ENCODE results near the gene RASAL2. TPM values are rescaled to one million over a fixed set of nuclear protein-coding genes. Genes with fewer than 3 reads are reported as not detected.

The RASAL2 gene
- polyA plus RNA-seq (ENCODE audit: insufficient read length in 10 of 10): 10 to 100 TPM; 11.1 to 17.1 (median 13.1) TPM
- long read RNA-seq, donor 1, partial matches to known transcripts: 0 of 2 reads
- long read RNA-seq, donor 1, other reads (novel, unspliced or antisense): 0 of 2 reads
- long read RNA-seq, donor 2, partial matches to known transcripts: 0 of 2 reads
- long read RNA-seq, donor 2, other reads (novel, unspliced or antisense): 0 of 2 reads
- long read RNA-seq, donor 3: 0 reads
- long read RNA-seq, donor 4, partial matches to known transcripts: 0 of 1 reads
- long read RNA-seq, donor 4, other reads (novel, unspliced or antisense): 0 of 1 reads
- long read RNA-seq, donor 5, partial matches to known transcripts: 0 of 4 reads
- long read RNA-seq, donor 5, other reads (novel, unspliced or antisense): 0 of 4 reads
- long read RNA-seq, donor 6, partial matches to known transcripts: 0 of 1 reads
- long read RNA-seq, donor 6, other reads (novel, unspliced or antisense): 0 of 1 reads
- long read RNA-seq, donor 7, partial matches to known transcripts: 0 of 2 reads
- long read RNA-seq, donor 7, other reads (novel, unspliced or antisense): 0 of 2 reads
- long read RNA-seq, donor 8, partial matches to known transcripts: 0 of 3 reads
- long read RNA-seq, donor 8, other reads (novel, unspliced or antisense): 0 of 3 reads
- long read RNA-seq, donor 9, partial matches to known transcripts: 0 of 1 reads
- long read RNA-seq, donor 9, other reads (novel, unspliced or antisense): 0 of 1 reads

DNA sequence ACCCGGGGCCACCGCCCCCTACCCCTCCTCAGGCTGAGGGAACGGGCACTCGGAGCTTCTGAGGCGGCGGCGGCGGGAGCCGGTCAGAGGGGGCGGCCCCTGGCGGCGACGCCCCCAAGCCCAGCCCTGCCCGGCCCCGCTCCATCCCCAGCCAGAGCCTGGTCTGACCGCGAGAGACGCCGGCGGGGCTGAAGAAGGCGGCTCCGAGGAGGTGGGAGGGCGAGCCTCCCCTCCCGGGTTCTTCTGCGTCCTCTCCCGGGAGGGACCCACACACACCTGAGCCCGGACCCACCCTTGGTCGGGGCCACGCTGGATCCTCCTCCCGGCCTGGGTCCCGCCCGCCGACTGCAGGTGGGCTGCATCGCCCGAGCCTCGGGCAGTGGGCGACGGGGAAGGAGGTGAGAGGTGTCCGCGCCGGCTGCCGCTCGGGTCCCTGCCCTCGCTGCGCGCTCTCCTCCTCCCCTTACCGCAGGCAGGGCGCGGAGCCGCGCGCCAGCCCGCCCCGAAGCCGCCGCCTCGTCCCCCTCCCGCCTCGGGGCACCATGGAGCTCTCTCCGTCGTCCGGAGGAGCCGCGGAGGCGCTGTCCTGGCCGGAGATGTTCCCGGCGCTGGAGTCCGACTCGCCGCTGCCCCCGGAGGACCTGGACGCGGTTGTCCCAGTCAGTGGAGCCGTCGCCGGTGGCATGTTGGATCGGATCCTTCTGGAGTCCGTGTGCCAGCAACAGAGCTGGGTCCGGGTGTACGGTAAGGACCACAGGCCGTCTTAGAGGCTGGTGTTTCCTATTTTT, at the start of gene RASAL2:
Gene RASAL2, plus strand, starts transcription at position 154 of the 788 bp plus-strand sequence. Its CDS starts 389 bp downstream, at position 543.
- DNase-seq: peak in 2 of 3 donors; percentile 60 to 87

DNA sequence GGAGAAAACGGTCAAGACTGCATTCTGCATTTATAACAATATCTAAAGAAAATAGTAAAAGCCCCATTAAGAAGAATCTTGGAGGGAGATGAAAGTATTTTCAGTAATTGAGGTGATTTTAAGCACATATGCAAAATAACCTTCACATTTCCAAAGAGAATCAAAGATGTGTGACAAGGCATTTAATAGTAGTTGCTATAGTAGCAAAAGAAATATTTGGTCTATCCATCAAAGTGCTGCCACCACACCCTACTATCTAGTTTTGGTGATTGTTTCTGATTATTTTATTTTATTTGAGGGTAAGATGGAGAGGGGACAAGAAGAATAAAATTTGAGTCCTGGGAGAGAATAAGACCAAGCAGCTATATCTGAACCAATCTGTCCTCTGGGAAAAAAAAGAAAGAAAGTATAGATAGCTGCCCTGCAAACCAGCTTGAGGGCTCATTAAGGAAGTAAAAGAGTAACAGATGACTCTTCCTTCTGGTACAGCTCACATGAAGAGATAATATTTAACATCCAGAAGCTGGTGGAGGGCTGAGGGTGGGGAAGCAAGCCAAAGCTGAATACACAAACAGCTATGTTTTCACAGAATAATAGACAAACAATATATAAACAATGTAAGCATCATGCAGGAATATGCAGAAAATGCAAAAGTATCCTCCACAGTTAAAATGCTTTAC, 47.2 kb upstream of the RASAL2 start:
- DNase-seq: no peak

- no peak for DNase-seq
Measured at GRCh38 chr1:178047403-178048093, 46.4 kb upstream of the RASAL2 start.

DNA sequence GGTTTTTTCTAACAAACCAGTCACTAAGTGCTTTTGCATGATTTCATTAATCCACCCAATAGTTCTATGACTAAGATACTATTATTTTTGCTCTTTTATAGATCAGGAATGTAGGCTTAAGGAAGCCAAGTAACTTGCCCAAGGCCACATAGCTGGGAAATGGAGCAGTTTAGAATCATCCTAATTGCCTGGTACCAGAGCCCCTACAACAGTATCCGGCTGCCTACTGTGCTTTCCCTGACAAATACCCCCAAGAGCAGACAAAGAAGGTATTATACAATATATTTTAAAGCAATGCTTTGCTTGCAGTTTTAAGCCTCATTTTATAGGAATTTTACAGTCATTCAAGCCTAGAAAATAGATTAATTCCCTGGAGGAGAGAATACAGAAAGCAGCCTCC, 45.5 kb upstream of the RASAL2 start:
- DNase-seq: no peak

GRCh38 chr1:178048883-178049282, 45.0 kb upstream of the RASAL2 start:
- no peak for DNase-seq

GRCh38 chr1:178050084-178050483, 43.8 kb upstream of the RASAL2 start:
- DNase-seq: no peak

- no peak for DNase-seq
Measured at GRCh38 chr1:178051071-178051470, 42.8 kb upstream of the RASAL2 start.

DNA sequence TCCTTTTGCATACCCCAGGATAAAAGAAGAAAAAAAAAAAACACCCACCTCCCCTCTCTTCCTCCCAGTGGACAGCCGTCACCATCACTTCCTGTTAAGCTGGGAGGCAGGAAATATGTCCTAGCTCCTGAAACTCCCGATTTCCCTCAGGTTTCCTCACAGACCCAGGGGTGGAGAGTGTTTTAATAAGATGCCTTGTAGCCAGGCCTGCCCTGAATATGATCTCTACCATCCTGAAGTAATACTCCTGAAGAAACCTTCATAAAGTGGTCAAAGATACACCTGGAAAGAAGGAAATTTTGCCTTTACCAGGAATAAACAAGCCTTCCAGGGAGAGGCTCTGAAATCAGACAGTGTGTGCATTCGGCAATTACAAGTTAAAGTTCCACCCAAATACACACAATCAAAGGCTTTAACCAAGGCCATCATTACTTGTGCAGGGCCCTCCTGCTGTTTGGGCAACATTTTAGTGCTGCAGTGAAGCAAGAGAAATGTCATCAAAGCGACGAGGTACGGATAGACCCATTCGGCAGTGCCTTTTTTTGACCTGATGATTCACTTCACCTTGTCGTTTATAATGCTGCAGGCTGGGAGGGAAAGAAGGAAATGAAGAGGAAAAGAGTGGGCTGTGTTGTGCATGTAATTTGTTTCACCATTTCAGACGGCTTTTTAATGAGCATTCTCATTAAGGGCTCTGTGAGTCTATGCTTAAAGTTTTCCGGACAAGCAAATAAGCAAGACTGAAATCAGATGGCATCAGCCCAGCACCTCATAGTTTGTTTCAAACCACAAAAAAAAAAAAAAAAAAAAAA, 41.0 kb upstream of the RASAL2 start:
- no peak for DNase-seq

- no peak for DNase-seq
Measured at GRCh38 chr1:178055093-178055492, 38.8 kb upstream of the RASAL2 start.

GRCh38 chr1:178055779-178056471, 38.0 kb upstream of the RASAL2 start:
- DNase-seq: no peak

DNA sequence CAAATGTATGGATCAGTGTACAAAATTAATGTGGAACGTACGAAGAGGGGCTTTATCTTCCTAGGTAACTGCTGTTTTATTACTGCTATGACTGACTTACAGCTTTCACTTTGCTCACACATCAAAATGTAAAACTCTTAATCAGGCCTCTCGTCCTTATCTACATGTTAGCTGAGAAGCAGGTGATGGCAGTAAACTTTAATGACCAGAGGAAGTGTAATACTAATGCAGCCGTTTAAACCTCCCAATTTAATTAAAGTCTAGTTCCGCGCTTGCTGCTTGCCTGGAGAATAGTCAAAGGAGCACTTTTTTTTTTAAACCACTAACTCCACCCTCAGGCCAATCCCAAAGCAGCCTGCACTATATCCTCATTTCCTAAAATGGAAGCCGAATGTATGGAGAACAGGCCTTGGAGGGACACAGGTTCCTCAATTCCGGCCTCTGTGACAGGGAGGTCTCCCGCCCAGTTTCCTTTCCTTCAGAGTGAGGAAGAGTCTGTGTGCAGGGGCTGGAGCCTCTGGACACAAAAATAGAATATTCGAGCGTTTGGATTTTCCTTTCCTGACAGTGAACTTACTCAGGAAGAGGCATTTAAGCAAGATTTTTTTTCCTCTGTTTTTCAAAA, 36.7 kb upstream of the RASAL2 start:
- no peak for DNase-seq

DNA sequence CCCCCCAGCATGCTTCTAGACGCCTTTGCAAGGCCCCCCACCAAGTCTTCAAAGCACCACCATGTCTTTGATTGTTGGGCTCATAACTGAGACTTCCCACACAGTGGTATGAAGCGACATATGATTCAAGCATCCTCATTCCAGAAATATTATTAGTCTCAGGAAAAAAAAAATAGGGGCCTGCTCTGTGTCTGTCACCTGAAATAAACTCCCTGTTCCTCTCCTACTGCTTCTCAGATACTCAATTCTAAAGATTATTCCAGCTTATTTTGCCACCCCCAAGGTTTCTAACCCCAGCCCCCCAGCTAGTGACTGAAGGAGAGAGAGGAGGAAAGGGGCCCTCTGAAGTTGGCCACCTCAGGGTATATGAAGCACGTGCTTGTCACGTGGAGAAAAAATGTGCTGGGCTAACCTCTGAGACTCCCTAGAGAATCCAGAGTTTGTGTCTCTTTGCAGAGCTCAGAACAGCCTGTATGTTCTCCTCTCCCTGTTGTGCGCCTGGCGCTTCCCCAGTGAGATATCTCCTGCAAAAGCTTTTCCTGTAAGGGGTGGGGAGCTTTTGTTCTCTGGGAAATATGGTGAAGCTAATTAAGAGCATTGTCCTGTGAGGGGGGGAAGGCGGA, 35.9 kb upstream of the RASAL2 start:
- peak; percentile 21 to 82 (median 54) for DNase-seq

DNA sequence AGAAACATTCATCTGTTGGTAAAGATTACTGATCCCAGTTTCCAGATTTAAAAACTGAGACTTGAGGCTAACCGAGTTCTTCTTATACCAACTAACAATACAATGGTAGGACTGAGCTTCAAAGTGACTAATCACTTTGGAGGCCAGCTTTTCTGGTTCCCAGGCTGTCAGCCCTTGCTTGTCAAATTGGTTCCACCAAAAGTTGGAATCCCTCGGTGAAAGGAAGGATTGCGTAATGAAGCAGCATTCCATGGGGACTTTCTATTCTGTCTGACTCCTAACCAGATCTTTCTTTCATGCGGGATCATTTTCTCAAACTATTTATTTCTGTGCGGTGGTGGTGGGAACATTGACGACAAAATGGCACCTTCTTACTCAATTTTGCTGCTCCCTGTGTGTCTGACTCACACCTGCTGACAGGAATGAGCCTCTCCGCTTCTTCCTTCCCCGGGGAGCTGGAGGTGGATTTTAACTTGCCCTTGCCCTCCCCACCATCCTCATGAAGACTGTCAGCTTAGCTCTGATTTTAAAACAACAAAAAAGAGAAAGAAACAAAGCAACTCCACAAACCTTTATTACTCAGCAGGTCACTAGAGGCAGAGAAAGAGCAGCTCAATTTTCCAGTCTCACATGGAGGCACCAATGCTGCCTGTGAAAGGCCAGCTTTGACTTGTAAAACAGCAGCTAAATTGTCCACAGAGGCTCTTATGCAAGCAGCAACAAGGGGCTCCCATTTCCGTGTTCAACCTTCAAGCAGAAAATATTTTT, 32.9 kb upstream of the RASAL2 start:
- DNase-seq: peak in 1 of 3 donors; percentile 85

GRCh38 chr1:178061620-178062019, 32.3 kb upstream of the RASAL2 start:
- no peak for DNase-seq

DNA sequence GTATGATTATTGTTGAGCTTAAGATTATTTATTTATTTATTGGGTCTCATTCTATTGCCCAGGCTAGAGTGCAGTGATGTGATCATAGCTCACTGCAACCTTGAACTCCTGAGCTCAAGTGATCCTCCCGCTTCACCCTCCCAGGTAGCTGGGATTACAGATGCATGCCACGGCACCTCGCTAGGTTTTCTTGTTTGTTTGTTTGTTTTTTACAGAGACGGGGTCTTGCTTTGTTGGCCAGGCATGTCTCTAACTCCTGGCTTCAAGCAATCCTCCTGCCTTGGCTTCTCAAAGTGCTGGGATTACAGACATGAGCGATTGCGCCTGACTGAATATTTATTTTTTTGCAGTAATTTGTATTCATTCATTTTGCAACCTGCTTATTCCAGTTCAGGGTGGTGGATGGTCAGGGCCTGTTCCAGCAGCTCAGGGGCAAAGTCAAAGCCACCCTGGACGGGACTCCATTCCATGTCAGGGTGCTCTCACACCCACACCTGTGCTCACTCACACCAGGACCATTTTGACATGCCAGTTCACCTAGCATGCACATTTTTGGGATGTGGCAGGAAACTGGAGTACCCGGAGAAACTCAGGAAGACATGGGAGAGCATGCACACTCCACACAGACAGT, 29.6 kb upstream of the RASAL2 start:
- DNase-seq: no peak

GRCh38 chr1:178065250-178065649, 28.7 kb upstream of the RASAL2 start:
- no peak for DNase-seq

GRCh38 chr1:178066296-178066907, 27.5 kb upstream of the RASAL2 start:
- DNase-seq: no peak
